ENCODE data around the gene PLPP4. TPM values are rescaled to one million over a fixed set of nuclear protein-coding genes. Genes with fewer than 3 reads are reported as not detected.

The PLPP4 gene
- total RNA-seq, 1 donor from 2014 or later = 2.0 TPM

DNA sequence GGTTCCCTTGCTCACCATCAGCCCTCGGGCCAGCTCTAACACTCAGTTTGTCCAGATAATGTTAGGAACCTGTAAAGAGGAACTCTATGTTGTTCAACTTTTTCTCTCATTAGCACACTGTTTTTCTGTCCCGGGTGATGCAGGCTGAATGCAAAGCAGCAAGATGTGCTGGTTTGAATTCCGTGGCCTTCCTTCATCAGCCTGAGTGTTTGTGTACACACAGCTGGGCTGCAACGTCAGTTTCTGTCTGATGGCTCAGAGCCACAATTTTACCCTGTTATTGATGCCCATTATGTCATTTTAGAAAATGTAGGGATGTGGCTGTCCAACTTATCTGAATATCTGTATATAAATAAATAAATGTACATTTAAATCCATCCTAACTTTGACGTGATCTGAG lies 152.0 kb downstream of the PLPP4 start:
- TF ChIP-seq, protein P1, sequence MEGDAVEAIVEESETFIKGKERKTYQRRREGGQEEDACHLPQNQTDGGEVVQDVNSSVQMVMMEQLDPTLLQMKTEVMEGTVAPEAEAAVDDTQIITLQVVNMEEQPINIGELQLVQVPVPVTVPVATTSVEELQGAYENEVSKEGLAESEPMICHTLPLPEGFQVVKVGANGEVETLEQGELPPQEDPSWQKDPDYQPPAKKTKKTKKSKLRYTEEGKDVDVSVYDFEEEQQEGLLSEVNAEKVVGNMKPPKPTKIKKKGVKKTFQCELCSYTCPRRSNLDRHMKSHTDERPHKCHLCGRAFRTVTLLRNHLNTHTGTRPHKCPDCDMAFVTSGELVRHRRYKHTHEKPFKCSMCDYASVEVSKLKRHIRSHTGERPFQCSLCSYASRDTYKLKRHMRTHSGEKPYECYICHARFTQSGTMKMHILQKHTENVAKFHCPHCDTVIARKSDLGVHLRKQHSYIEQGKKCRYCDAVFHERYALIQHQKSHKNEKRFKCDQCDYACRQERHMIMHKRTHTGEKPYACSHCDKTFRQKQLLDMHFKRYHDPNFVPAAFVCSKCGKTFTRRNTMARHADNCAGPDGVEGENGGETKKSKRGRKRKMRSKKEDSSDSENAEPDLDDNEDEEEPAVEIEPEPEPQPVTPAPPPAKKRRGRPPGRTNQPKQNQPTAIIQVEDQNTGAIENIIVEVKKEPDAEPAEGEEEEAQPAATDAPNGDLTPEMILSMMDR (IDR thresholded peaks at IDR 0.05) = no peak
- Mint-ChIP-seq H3K9me3 (ENCODE audit: unreplicated experiment) (no peaks in the 10 kb centered on the region), H3K4me3 (ENCODE audit: unreplicated experiment) (no peak overlapping the region), H3K36me3 (ENCODE audit: unreplicated experiment) (no peaks in the 10 kb centered on the region), H3K4me1 (ENCODE audit: unreplicated experiment) (peaks cover 1% of the 10 kb centered on the region), H3K27ac (ENCODE audit: unreplicated experiment) (no peak overlapping the region), H3K27me3 (ENCODE audit: unreplicated experiment) (no peaks in the 10 kb centered on the region)
- no peak for DNase-seq (ENCODE audit: extremely low spot score, unreplicated experiment)

- Mint-ChIP-seq H3K4me1 (ENCODE audit: unreplicated experiment) (peaks cover 3% of the 10 kb centered on the region), H3K27ac (ENCODE audit: unreplicated experiment) (no peak overlapping the region), H3K4me3 (ENCODE audit: unreplicated experiment) (no peak overlapping the region), H3K36me3 (ENCODE audit: unreplicated experiment) (no peaks in the 10 kb centered on the region), H3K27me3 (ENCODE audit: unreplicated experiment) (no peaks in the 10 kb centered on the region), H3K9me3 (ENCODE audit: unreplicated experiment) (peaks cover 10% of the 10 kb centered on the region)
- TF ChIP-seq, protein P1 (IDR thresholded peaks at IDR 0.05) = no peak
- DNase-seq (ENCODE audit: extremely low spot score, unreplicated experiment) = no peak
These were observed 153.8 kb downstream of the PLPP4 start for GRCh38 chr10:120610791-120611190.

DNA sequence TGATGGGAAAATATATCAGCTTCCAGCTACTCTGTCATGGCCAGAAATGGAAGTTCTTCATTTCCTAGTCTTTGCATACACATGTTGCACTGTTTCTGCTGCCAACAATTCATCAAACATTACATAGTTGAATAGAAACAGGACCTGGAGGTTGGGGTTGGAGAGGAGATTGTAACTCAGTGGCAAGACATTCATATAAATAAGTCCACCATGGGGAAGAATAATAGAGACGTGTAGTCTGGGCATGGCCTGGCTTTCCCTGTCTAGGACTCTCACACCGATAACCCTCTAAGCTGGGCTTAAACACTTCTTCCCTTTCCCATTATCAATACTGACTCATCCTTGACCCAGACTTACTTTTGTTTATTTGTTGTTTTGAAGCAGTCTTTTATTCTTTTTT lies 155.7 kb downstream of the PLPP4 start:
- Mint-ChIP-seq H3K4me1 (ENCODE audit: unreplicated experiment) (peaks cover 1% of the 10 kb centered on the region), H3K27ac (ENCODE audit: unreplicated experiment) (no peak overlapping the region), H3K4me3 (ENCODE audit: unreplicated experiment) (no peak overlapping the region), H3K9me3 (ENCODE audit: unreplicated experiment) (peaks cover 19% of the 10 kb centered on the region), H3K36me3 (ENCODE audit: unreplicated experiment) (no peaks in the 10 kb centered on the region), H3K27me3 (ENCODE audit: unreplicated experiment) (no peaks in the 10 kb centered on the region)
- TF ChIP-seq, protein P1 (IDR thresholded peaks at IDR 0.05) = no peak
- DNase-seq (ENCODE audit: extremely low spot score, unreplicated experiment) = no peak

DNA sequence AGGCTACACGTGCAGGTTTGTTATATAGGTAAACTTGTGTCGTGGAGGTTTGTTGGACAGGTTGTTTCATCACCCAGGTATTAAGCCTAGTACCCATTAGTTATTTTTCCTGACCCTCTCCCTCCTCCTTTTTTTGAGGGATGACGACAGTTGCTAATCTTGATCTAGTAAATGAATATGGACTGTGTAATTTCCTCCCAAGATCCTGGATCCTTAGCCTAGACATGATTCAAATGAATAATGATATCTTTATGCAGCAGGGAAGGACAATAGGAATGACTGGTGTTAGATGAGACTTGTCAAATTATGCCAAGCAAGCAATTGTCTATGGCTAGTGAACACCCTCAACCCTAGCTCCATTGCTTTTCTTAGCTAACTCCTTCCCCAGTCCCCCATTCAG lies 156.2 kb downstream of the PLPP4 start:
- TF ChIP-seq, protein P1 (IDR thresholded peaks at IDR 0.05) = no peak
- H3K27ac Mint-ChIP-seq (ENCODE audit: unreplicated experiment) = no peak overlapping the region
- no peak overlapping the region for H3K4me3 Mint-ChIP-seq (ENCODE audit: unreplicated experiment)
- no peaks in the 10 kb centered on the region for H3K36me3 Mint-ChIP-seq (ENCODE audit: unreplicated experiment)
- peaks cover 1% of the 10 kb centered on the region for H3K4me1 Mint-ChIP-seq (ENCODE audit: unreplicated experiment)
- no peaks in the 10 kb centered on the region for H3K27me3 Mint-ChIP-seq (ENCODE audit: unreplicated experiment)
- no peak for DNase-seq (ENCODE audit: extremely low spot score, unreplicated experiment)
- H3K9me3 Mint-ChIP-seq (ENCODE audit: unreplicated experiment) = peaks cover 20% of the 10 kb centered on the region

- TF ChIP-seq, protein P1 (IDR thresholded peaks at IDR 0.05) = no peak
- Mint-ChIP-seq H3K36me3 (ENCODE audit: unreplicated experiment) (no peaks in the 10 kb centered on the region), H3K9me3 (ENCODE audit: unreplicated experiment) (peaks cover 28% of the 10 kb centered on the region), H3K27ac (ENCODE audit: unreplicated experiment) (no peak overlapping the region), H3K27me3 (ENCODE audit: unreplicated experiment) (no peaks in the 10 kb centered on the region), H3K4me1 (ENCODE audit: unreplicated experiment) (peaks cover 1% of the 10 kb centered on the region), H3K4me3 (ENCODE audit: unreplicated experiment) (no peak overlapping the region)
- no peak for DNase-seq (ENCODE audit: extremely low spot score, unreplicated experiment)
These were observed 157.7 kb downstream of the PLPP4 start for GRCh38 chr10:120614680-120615079.

Data from osteocyte (in vitro differentiated cells).